Frontal cortex (tissue), 4 donors: ENCODE data around the gene ENC1. TPM values are rescaled to one million over a fixed set of nuclear protein-coding genes. Genes with fewer than 3 reads are reported as not detected.

Experiments used
- DNase-seq, 2 donors: peaks; one replicate each; pipeline ENCODE4 v3.0.0; 2012; ENCODE audit warnings: low spot score in 2 of 2
- FAIRE-seq: peaks from 2 replicates; lab custom pipeline; 2012; peaks lifted over from hg19 to GRCh38; lab: Jason Lieb, UNC
- total RNA-seq: library from RNA; depleted of rRNA; stranded (reverse); fragments of >200 nt; gene quantifications from one replicate; pipeline ENCODE4 v1.2.3, GENCODE V29; 2014
- donor health status: control.
- donor health status: control.
- donor health status: control.

ENC1 gene
- total RNA-seq, 1 donor from 2014 or later = 1,653 TPM

GRCh38 chr5:74617202-74617601 lies 23.3 kb downstream of the ENC1 start:
- DNase-seq (no peak), FAIRE-seq (no peak)

GRCh38 chr5:74616236-74617146 lies 24.0 kb downstream of the ENC1 start:
- FAIRE-seq (no peak), DNase-seq (no peak)

DNA sequence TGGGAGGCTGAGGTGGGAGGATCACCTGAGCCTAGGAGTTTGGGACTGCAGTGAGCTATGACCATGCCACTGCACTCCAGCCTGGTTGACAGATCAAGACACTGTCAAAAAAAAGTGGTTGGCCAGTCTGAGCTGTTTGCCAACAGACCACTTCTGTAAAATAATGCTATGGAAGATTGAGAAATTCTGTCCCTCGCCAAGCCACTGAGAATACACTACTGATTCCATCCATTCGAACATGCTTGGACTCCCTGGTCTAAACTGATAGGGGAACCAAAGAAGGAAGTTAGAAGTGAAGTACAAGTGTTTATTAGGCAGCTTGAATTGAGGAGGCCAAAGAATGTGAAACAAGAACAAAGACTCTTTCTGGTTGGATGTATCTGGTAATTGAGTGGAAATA lies 27.2 kb downstream of the ENC1 start:
- FAIRE-seq = no peak
- no peak for DNase-seq

- no peak for DNase-seq
- no peak for FAIRE-seq
Observed at GRCh38 chr5:74612045-74612444, 28.5 kb downstream of the ENC1 start.

DNA sequence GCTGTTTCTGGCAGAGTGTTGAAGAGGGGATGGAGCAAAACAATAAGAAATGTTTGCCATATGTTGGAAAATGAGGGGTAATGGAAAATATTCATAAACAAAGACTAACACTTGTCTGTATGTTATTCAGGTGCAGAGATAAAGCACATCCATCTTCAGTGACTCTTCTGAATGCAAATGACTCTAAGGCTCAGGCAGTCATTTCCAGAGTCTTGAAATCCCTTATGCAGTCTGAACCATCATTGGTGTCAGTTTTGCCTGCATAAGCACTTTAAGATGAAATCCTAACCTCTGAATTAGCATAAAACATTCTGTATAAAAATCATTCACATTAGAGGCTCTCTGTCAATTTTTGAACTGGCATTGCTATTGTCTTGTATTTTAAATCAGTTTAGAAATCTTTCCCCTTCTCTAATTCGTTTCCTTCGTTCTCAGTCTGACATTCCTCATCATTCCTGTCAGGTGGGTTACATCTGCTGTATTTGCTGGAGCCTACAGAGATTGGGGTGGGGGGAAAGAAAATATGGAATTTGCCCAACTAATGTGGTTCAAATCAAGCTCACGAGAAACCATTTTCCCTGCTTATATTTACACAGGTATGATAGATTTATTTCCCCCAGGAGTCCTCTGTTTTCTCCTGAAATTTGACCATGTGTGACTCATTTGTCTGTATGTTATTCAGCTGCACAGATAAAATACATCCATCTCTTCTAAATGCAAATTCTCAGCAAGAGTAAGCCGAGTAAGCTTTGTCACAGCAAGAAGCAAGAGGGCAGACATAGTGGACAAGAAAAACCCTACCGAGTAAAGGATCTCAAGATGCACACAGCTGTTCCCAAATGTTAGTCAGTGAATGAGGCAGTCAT lies 31.6 kb downstream of the ENC1 start:
- DNase-seq = no peak
- FAIRE-seq = no peak

GRCh38 chr5:74605759-74606158 lies 34.8 kb downstream of the ENC1 start:
- FAIRE-seq (no peak), DNase-seq (no peak)

GRCh38 chr5:74603376-74603775 lies 37.2 kb downstream of the ENC1 start:
- DNase-seq = no peak
- FAIRE-seq = no peak

- no peak for DNase-seq
Observed at GRCh38 chr5:74599148-74599547, 41.4 kb downstream of the ENC1 start.

GRCh38 chr5:74598731-74599130 lies 41.8 kb downstream of the ENC1 start:
- FAIRE-seq = no peak
- DNase-seq = no peak

More at GRCh38 chr5:74599148-74599547, 41.4 kb downstream of the ENC1 start:
- FAIRE-seq = no peak

GRCh38 chr5:74596927-74597326 lies 43.6 kb downstream of the ENC1 start:
- DNase-seq (no peak), FAIRE-seq (no peak)

- FAIRE-seq (no peak), DNase-seq (no peak)
Observed at GRCh38 chr5:74595143-74595925, 45.2 kb downstream of the ENC1 start.

DNA sequence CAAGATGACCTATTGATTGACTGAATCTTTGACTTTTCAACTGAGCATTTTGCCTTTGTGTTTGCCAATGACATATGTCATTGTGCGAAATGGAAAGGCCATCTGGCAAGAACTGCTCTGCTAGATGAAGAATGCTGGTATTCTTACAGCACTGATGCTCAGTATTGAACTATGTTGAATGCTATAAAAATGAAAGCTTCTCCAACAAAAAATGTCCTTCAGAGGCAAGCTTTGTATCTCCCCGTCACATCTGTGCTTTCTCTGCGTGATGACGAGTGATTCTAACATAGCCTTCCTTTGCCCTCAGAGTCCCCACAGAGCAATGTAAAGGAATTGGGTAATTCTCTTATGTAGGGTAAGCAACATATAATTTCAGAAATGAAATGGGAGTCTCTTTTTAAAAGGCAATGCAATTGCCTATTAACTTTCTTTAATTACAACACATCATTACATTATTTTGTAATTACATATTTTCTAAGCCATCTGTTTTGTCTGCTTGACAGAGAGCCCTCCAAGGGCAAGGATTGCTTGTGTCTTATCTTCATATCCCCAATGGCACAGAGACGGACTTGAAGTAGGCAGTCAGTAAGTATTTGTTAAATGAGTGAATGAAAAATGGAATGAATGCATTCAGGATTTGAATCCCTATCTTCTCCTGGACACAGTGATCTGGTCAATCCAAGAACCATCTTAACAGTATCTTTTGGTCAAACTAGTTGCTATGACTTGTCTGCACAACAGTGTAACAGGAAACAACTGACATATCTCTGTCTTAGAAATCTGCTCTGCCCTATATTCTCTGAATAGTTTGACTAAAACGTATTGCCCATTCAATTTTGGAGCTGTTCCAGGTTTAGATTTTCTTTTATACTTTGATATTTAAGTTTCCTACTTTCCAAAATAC lies 46.1 kb downstream of the ENC1 start:
- FAIRE-seq = no peak
- DNase-seq = no peak

DNA sequence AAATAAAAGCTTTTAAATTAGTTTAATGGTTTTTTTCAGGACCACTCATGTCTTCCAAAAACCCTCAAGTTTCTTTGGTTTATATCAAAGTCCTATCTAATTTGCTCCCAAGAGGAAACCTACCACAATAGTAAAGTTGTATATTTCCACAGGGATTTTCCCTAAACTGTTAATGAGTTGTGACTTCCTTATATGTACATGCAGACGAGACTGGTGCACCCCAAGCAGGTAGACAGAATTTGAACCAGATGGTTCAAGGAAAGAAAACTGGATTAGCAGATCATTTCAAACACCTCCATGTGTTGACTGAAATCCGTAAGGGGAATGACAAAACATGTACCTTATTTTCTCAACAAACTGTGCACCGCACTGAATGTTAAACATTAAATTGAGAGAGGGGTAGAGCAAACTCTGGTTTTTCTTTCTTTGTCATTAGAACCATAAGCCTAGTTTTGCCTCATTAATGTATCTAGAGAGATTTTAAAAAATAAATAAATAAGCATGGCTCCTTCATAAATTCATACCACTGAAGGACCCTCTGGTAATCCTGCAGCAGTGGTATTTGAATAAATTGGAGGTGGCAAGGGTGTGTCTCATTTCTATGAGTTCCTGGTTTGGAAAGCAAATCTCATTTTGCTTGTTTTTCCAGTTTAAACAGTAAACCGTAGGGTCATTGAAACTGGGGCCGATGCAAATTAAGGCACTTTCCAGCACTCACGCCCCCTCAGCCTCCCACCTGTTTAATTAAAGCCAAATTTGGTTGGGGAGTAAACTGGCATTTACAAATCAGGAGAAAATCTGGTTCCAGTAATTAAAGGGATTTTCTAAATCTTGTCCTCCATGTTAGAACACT lies 51.1 kb downstream of the ENC1 start:
- DNase-seq = no peak
- no peak for FAIRE-seq

DNA sequence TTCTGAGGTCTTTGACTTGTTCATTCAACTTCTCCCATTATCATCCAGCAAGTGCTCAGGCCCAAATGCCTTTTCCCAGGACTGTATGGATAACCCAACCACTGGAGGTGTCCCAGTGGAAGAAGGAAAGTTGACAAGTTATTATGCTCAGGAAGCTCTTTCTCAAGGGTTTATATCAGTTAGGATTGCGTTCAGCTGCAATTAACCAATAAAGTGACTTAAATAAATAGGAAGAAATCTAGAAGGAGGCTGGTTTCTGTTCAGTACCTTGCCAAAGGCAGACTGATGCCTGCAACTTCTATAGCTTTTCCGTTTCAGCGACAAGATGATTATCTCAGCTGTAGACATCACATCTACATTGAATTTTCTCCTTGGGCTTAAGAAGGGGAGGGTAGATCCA lies 52.1 kb downstream of the ENC1 start:
- no peak for FAIRE-seq
- DNase-seq = no peak

GRCh38 chr5:74587890-74588289 lies 52.6 kb downstream of the ENC1 start:
- no peak for FAIRE-seq
- no peak for DNase-seq

GRCh38 chr5:74587300-74587699 lies 53.2 kb downstream of the ENC1 start:
- DNase-seq = no peak
- FAIRE-seq = no peak

- DNase-seq (no peak), FAIRE-seq (no peak)
Observed at GRCh38 chr5:74586856-74587255, 53.7 kb downstream of the ENC1 start.

DNA sequence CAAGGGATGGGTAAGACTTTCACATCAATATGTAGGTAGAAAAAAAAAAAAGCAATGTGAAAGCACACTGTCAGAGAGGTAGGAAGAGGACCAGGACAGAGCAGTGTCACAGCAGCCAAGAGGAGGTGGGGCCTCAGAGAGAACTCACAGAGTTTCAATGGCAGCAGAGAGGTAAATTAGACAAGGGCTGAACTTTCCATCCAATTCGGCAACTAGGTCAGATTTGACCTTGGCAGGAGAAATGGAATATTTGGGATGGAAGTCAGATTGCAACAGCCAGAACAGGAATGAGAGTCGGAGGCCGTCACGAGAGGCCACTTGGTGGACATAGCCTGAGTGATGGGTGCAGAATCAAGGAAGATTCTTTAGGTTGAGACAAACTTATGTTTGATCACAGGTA lies 57.7 kb downstream of the ENC1 start:
- DNase-seq = no peak
- FAIRE-seq = no peak
